Cardiac septum (tissue), 1 donor: ENCODE data around the gene CASQ1. TPM values are rescaled to one million over a fixed set of nuclear protein-coding genes. Genes with fewer than 3 reads are reported as not detected.

Source experiments
- DNase-seq: peaks from one replicate; pipeline ENCODE4 v3.0.0-alpha.2; 2020; ENCODE audit warnings: low spot score
- intact Hi-C: fragments of 100-400 bp; cut with DNase I; formaldehyde crosslinking; loops from one replicate; pipeline ENCODE4 v1.14.0; 2022
- total RNA-seq: library from RNA; stranded (reverse); fragmentation: NEBNext Ultra II Directional; extraction: Animal tissue kit (Norgen Biotek cat#: 25700); gene quantifications from one replicate; pipeline ENCODE4 v1.2.1, GENCODE V29; 2021
- donor health status: DM: no; HTN: no; CAD: no.

CASQ1 gene
- total RNA-seq, 1 donor from 2014 or later, result 57.8 TPM

DNA sequence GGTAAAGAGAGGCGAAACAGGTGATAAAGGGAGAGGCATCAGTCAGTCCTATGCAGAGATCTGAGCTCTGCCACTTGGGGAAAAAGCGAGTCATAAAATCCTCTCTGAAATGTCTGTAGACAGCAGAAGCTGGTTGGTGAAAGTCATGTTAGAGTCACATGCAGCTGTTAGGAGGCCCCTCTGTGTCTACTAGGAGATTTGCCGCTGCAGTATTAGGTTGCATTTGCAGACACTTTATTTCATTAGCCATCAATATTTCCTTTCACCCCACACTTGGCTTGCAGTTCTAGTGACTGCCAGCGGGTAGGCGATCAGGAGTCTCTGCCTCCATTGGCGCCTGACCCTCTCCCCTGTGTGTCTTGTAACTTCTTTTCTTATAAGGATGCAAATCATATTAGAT lies 22.8 kb upstream of the CASQ1 start:
- no peak for DNase-seq
- intact Hi-C loops, result no loop called here

DNA sequence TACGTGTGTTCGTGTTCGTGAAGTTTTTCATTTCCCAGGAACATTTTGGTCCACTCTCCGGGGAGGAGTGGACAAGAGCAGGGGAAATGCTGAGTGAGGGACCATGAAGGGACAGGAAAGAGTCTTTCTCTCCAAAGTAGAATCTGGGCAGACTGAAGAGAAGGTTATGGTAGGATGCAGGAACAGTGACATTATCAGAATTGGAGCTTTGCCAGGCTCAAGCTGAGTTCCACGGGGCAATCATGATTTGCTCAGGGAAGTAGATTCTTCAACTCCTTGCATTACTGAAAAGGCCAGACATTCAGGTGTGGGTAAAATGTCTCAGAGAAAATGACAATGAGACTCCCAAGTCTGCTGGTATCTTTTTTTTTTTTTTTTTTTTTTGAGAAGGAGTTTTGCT lies 22.4 kb upstream of the CASQ1 start:
- intact Hi-C loops, result no loop called here

DNA sequence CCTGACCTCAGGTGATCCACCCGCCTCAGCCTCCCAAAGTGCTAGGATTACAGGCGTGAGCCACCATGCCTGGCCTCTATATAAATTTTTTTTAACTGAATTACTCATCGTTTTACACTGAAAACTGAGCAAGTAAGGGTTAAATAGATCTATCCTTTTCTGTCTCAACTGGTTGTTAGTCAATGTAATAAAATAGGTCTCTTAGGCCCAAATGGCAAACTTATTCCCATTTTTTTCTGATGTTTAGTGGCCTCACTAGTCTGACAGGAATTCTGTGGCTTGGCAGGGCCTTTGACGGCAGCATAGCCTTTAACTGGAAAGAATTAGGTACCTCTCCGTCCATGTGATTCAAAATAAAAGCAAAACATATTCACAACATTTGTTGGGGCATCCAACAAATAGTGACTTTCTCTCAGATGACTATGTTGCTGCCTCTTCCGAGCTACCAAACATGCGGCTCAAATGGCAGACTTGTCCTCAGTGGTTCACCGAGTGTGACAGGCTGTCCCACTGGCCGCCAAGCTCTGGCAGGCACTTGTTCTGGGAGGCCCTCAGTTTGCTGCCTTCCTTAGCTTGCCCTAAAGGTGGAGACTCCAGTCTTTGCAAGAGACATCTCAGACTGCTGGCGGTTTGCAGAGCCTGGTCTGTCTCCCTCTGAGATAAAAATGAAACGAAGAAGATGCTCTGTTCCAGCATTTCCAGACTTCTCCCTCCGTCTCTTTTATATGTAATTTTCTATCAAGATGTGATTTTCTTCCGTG lies 21.6 kb upstream of the CASQ1 start:
- no peak for DNase-seq
- intact Hi-C loops, result no loop called here

More for the DNA sequence above, 22.4 kb upstream of the CASQ1 start:
- no peak for DNase-seq

DNA sequence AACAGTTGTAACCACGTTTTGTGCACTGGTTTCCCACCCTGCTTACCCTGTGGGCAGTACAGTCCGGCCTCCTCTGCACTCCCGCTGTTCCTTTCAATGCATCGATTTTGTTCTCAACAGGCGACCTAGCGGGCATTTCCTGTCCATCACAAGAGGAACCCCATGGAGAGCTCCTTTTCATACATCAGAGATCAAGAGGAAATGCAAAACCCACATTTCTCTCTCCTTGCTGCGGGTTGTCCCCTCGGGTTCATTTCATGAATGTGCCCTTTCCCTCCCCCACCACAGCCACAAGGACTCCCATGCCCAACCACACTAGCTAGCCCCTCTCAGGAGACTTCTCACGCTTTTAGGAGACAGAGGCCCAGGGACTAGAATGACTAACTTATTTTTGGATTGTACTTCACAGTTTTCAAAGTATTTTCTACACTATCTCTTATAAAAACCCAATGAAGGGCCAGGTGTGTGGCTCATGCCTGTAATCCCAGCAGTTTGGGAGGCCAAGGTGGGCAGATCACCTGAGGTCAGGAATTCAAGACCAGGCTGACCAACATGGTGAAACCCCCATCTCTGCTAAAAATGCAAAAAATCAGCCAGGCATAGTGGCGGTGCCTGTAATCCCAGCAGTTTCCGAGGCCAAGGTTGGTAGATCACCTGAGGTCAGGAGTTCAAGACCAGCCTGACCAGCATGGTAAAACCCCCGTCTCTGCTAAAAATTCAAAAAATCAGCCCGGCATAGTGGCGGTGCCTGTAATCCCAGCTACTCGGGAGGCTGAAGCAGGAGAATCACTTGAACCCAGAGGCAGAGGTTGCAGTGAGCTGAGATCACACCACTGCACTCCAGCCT lies 20.6 kb upstream of the CASQ1 start:
- intact Hi-C loops, result no loop called here
- DNase-seq, result no peak

DNA sequence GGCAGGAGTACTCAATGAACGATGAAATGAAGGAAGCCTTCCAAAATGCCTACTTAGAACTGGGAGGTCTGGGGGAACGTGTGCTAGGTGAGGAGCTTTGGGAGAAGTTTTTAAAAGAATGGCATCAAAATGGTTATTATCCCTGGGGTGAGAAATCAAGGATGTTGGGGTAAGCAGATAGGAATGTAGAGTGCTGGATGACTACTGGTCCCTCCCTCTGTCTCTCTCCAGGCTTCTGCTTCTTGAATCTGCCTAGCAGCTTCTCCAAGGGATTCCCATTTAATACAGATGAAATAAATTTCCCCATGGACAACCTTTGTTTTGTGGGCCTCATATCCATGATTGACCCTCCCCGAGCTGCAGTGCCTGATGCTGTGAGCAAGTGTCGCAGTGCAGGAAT lies 19.0 kb upstream of the CASQ1 start:
- intact Hi-C loops, result no loop called here
- DNase-seq, result no peak

DNA sequence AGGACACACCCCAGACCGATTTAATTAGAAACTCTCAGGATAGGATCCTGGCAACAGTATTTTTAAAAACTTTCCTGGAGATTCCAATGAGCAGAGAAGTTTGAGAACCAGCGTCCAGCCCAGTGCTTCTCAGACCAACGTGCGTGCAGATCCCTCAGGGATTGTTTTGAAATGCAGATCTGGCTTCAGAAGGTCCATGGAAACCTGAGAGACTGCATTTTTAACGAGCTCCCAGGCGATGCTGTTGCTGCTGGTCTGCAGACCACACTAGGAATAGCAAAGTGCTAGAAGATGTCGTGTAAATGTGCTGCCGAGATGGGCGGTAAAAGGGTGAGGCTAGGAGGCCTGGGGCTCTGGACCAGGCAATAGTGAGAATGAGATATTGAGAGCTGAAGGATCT lies 18.4 kb upstream of the CASQ1 start:
- no peak for DNase-seq
- intact Hi-C loops, result no loop called here

DNA sequence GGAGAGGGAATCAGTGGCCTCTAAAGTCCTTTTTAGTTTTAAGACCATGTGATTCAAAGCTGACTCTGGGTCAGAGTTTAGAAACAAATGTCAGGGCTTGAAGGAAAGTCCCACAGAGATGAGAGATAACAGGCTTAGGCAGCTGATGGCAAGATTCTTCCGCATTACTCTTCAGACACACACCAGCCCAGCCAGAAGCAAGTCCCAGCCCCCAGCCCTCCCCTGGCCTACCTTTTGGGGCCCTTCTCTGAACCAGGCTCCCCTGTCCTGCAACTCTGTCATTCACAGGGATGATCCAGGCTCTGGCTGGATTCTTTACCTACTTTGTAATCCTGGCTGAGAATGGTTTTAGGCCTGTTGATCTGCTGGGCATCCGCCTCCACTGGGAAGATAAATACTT lies 13.1 kb upstream of the CASQ1 start:
- intact Hi-C loops, result no loop called here
- DNase-seq, result no peak

DNA sequence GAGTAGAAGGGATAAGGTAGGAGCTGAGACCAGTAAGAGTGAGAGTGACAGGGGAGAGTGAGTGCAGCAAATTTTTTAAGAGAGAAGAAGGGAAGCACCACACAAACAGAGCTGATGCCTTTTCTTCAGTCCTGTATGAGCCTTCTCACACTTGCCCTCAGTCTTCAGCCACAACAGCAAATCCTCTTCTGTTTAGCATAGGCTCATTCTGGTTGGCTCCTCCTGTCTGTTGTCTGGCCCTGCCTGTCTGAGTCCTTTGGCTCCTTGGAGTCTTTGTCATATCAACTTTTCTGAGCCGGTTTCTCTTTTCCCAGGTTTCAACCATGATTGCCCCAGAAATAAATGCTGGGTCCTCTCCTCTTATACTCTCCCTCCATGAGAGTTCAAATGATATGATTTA lies 12.7 kb upstream of the CASQ1 start:
- DNase-seq, result no peak

DNA sequence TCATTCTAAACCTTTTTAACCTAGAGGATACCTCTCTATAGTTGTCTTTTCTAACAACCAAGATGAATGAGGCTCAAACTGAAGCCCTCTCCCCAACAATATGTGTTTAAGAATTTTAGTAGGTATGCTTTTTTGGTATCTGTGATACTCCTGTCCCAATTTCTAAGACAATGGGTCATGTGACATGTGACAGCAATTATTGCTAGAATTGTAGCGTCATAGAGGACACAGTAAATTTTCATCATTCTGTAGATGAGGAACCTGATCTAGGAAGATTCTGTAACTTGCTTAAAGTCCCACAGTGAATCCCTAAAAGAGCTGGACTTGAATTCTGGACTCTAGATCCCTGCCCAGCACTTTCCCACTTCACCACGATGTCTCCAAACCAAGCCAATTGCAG lies 11.6 kb upstream of the CASQ1 start:
- DNase-seq, result no peak
- intact Hi-C loops, result no loop called here

More for the DNA sequence above, 12.7 kb upstream of the CASQ1 start:
- intact Hi-C loops, result no loop called here

DNA sequence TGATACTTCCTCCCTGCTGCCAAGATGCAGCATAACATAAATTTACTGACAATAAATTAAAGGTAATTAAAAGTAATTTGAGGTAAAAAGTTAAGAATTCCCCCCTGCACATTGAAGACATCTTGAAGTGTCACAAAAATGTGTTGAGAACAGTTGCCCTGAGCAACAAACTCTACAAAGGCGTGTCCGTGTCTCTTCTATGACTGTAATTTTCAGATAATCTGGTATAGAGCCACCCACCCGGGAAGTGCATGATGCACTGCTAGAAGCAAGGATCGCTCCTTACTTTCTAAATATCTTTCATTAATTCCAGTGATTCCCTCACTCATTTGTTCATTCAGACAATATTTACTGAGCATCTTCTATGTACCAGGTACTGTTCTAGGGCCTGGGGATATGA lies 11.0 kb upstream of the CASQ1 start:
- DNase-seq, result no peak
- intact Hi-C loops, result no loop called here

DNA sequence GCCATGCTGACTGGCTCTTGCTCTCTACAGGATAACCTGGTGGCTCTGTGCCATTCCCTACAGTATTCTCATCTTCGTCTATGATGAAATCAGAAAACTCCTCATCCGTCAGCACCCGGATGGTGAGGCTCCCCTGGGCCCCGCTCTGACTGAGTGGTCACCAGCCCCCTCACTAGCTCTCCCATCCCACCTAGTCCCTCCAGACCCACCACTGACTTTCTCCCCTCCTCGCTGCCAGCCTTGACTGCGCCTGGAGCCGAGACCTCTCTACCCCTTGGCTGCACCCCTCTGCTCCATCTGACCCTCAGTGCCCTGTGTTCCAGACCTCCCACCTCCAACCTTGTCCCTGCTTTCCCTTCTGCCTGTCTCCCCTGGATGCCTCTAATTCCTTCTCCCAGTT lies 4.1 kb upstream of the CASQ1 start:
- intact Hi-C loops, result no loop called here
- DNase-seq, result no peak

DNA sequence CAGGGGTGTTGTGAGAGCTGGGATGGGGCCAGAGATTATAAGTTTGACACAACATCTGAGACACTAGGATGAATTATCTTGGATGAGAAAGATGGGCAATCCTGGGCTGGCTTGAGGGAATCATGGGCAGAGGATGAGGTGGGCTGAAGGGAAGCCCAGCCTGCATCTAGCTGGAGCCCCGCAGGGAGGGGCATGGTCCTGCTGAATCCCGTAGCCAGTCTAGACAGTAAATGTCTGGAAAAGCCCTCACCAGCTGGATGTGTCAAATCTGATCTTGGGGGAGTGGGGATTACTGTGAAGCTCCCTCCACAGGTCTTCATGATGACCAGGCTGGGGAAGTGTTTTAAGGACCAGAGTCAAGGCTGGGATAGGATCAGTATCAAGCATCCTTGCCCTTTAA lies 3.6 kb upstream of the CASQ1 start:
- intact Hi-C loops, result no loop called here

DNA sequence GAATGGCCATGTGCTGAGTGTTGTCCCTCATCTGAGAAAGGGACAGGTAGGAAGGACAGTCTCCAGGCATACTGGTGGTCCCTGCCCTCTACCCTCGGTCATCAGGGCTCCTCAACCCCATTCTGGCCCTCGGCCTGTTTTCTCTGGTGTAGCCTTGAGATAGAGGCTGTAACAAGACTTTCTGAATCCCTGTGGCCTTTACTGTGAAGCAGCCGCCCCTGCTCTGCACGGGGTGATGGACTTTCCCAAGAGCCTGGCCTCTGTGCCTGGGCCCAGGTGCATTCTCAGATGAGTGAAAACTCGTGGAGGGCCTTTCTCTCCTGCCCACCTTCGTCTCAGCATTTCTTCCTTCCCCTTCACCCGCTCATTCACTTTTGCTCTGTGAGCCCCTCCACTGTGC lies 3.0 kb upstream of the CASQ1 start:
- DNase-seq, result no peak
- intact Hi-C loops, result no loop called here

More for the DNA sequence above, 3.6 kb upstream of the CASQ1 start:
- DNase-seq, result no peak

DNA sequence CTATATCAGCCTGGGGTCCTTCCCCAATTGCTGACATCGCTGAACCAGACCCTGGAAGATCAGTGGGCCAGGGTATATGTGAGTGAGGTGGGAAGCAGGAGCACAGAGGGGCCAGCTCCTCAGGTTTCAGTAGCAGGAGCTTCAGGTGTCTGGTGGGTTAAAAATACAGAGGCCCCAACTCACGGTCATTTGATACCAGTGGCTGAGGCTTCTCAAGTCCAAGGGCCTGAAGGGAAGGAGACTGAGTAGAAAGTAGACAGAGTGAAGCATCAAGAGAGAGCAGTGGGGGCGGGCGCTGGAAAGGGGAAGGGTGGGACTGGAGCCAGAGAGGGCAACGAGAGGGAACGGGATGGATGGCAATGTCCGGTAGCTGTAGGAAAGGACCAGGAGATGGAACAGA lies 2.0 kb upstream of the CASQ1 start:
- DNase-seq, result no peak
- intact Hi-C loops, result no loop called here

DNA sequence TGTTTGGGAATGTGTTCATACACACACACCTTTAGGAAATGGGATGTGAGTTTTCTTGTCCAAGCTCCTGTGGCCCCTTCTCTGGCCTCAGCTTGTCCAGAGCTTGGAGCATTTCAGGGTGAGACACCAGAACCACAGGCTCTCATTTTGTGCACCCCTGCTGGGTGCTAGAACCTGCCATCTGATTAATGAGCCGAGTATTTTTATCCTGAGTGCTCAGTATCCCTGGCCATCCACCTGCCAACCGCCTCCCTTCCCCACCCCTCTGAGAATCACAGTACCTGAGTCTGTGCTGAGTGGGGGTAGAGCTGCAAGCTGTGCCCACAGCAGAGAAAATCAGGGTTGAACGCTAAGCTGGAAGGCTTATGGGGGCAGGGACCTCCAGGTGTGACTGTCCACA lies 1.4 kb downstream of the CASQ1 start:
- intact Hi-C loops, result loop anchor here (1.0 to 2.0 kb wide), 3 partner anchors 61 to 99 kb away; no protein-coding TSS in a partner anchor
- DNase-seq, result no peak

DNA sequence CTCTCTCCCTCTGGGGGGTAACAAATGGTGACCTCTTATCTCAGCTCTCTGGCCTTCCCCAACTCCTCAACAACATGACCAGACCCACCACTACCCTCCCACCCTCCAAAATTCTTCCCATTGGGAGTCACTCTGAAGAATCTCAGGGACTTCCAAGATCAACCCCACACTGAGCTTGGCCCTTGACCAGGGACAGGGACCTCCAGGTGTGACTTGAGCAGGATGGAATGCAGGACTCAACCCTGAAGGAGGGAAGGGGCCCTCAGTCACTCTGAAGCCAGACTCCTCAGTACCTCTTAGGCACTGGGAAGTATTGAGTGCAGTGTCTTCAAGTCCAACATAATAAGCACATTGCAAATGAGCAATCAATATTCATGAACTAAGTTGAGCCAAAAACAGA lies 1.9 kb downstream of the CASQ1 start:
- DNase-seq, result no peak
- intact Hi-C loops, result loop anchor here (1.0 to 2.0 kb wide), 3 partner anchors 61 to 99 kb away; no protein-coding TSS in a partner anchor

DNA sequence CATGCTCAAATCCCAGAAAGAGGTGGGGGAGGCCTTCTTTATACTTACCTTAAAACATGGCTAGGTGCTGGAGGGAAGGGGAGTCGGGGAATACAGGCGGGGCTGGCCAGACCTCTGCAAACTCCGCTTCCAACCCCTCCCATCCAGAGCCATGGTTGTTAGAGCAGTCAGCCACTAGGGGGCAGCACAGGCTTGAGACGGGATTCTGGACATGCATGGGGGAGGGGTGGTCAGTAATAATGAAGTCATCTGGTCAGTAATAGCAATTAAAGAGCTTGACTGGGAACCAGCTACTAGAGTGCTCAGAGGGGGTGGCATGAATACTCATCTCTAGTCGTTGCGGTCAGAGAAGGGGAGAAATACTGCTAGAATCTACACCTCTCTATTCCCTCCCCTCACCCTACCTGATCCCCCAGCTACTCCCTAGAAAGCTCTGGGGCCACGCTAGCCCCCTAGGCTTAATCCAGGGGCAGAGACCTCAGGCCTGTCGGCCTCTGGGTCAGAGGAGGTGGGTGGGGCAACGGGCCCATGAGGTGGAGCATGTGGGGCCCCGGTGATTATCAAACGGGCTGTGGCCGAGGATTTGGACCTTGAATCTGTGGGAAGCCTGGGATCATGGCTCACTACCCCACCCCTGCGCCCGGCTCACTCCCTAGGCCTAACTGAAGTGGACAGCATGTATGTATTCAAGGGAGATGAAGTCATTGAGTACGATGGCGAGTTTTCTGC lies 2.9 kb downstream of the CASQ1 start:
- DNase-seq, result peak; percentile 89
- intact Hi-C loops, result loop anchor here (1.0 to 2.0 kb wide), 3 partner anchors 26 to 98 kb away; no protein-coding TSS in a partner anchor

DNA sequence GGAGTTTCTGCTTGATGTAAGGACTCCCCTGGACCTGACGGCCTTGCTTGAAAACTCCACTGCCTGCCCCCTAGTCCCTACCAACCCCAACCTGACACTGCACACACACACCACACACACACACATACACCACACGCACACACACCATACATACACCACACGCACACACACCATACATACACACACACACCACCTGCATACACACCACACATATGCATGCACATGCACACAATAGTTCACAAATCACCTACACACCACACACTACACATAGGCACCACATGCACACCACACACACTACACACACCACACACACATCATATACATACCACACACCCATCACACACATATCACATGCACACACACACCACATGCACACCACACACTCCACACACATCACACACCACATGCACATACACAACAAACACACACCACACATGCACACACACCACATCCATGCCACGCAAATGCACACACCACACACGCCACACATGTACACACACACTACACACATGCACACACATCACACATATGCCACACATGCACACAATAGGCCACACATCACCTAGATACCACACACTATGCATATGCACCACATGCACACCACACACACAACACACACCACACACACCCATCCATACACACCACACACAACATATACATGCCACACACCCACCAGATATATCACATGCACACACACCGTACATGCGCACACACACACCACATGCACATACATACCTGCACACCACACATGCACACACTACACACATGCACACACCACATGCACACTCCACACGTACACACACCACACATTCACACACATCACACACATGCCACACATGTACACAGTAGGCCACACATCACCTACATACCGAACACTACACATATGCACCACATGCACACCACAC lies 3.7 kb downstream of the CASQ1 start:
- DNase-seq, result no peak
- intact Hi-C loops, result loop anchor here (1.0 to 2.0 kb wide), 3 partner anchors 25 to 97 kb away; no protein-coding TSS in a partner anchor

DNA sequence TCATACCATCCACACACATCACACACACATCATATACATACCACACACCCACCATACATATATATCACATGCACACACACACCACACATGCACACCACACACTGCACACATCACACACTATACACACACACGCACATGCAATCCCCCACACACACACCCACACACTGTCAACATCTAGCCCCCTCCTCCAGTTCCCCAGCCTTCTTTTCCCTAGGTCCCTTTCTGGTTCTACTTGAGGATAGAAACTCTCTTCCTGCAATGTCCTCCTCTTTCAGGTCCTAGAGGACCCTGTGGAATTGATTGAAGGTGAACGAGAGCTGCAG lies 4.3 kb downstream of the CASQ1 start:
- DNase-seq, result no peak
- intact Hi-C loops, result no loop called here
